Calu3 (cell line): Measurements from ENCODE around the gene KRTAP3-2. TPM values are rescaled to one million over a fixed set of nuclear protein-coding genes. Genes with fewer than 3 reads are reported as not detected.

ENCODE experiments used
- BruUV-seq: library from RNA; stranded (reverse); fragments of 400-500 nt; replicated peaks from 2 replicates; lab custom pipeline; 2021; lab: Mats Ljungman, UMichigan
- CTCF ChIA-PET: fragments of 300-600 bp; sonication (Branson Sonifier 250); formaldehyde crosslinking; loops from one replicate; lab custom pipeline; 2022; ENCODE audit warnings: antibody characterized with exemption; lab: Charles Lee
- DNase-seq: peaks from one replicate; pipeline ENCODE4 v3.0.0; 2022
- H3K27ac Mint-ChIP-seq: one replicate; pipeline ENCODE4 v1.8.0; 2022; ENCODE audit warnings: mixed read lengths; ENCODE audit not compliant: unreplicated experiment
- H3K27me3 Mint-ChIP-seq: one replicate; pipeline ENCODE4 v1.8.0; 2022; ENCODE audit warnings: mixed read lengths; ENCODE audit not compliant: unreplicated experiment
- H3K36me3 Mint-ChIP-seq: one replicate; pipeline ENCODE4 v1.8.0; 2022; ENCODE audit warnings: mild to moderate bottlenecking, moderate library complexity, mixed read lengths; ENCODE audit not compliant: insufficient read depth, unreplicated experiment
- H3K4me1 Mint-ChIP-seq: one replicate; pipeline ENCODE4 v1.8.0; 2022; ENCODE audit warnings: mild to moderate bottlenecking, low read depth, mixed read lengths; ENCODE audit not compliant: unreplicated experiment
- H3K4me3 Mint-ChIP-seq: one replicate; pipeline ENCODE4 v1.8.0; 2022; ENCODE audit warnings: mild to moderate bottlenecking, low read depth, moderate library complexity, mixed read lengths; ENCODE audit not compliant: unreplicated experiment
- H3K9me3 Mint-ChIP-seq: one replicate; pipeline ENCODE4 v1.8.0; 2022; ENCODE audit warnings: low read depth, mixed read lengths; ENCODE audit not compliant: unreplicated experiment
- intact Hi-C: fragments of 100-400 bp; cut with micrococcal nuclease; formaldehyde crosslinking; loops from one replicate; pipeline ENCODE4 v1.10.0; 2022; ENCODE audit not compliant: unreplicated experiment
- total RNA-seq: library from RNA; stranded (reverse); gene quantifications from 2 replicates; pipeline ENCODE4 v1.2.3, GENCODE V29; 2022
- TF ChIP-seq, protein P1 (sequence below): fragments of 200-600 bp; IDR thresholded peaks from one replicate; pipeline ENCODE4 v1.8.0; 2022; ENCODE audit warnings: antibody characterized with exemption; ENCODE audit not compliant: unreplicated experiment

KRTAP3-2 gene
- total RNA-seq, 1 experiment from 2014 or later: not detected

DNA sequence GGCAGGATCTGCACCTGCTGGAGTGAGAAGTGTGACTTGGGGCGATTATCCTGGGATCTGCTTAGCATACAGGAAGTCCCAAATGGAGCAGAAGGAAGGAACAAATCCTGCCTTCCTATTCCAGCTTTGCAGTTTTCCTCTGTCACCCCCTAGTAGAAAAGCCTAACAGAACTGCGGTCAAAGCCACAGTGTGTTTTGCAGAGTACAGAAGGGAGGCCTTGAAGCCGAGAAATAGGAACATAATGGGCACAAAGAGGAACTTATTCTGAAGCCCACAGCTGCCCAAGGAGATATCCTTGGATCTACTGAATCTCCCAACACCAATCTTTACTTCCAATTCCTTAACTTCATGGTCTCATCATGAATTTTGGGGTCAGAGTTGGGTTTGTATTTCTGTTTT, 18.8 kb upstream of the KRTAP3-2 start:
- CTCF ChIA-PET: interaction anchor here (0.6 to 1.6 kb wide), 3 partner anchors 8 to 488 kb away, joined by 3 to 7 read pairs (median 3); partner anchors contain the start of gene KRTAP1-5
- Mint-ChIP-seq H3K9me3 (peaks cover 3% of the 10 kb centered on the region), H3K4me3 (no peak overlapping the region), H3K27me3 (no peaks in the 10 kb centered on the region), H3K4me1 (peaks cover 28% of the 10 kb centered on the region), H3K27ac (no peak overlapping the region), H3K36me3 (no peaks in the 10 kb centered on the region)
- BruUV-seq: no TSS peak
- TF ChIP-seq, protein P1, sequence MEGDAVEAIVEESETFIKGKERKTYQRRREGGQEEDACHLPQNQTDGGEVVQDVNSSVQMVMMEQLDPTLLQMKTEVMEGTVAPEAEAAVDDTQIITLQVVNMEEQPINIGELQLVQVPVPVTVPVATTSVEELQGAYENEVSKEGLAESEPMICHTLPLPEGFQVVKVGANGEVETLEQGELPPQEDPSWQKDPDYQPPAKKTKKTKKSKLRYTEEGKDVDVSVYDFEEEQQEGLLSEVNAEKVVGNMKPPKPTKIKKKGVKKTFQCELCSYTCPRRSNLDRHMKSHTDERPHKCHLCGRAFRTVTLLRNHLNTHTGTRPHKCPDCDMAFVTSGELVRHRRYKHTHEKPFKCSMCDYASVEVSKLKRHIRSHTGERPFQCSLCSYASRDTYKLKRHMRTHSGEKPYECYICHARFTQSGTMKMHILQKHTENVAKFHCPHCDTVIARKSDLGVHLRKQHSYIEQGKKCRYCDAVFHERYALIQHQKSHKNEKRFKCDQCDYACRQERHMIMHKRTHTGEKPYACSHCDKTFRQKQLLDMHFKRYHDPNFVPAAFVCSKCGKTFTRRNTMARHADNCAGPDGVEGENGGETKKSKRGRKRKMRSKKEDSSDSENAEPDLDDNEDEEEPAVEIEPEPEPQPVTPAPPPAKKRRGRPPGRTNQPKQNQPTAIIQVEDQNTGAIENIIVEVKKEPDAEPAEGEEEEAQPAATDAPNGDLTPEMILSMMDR: no peak
- intact Hi-C loops: no loop called here
- DNase-seq: no peak

DNA sequence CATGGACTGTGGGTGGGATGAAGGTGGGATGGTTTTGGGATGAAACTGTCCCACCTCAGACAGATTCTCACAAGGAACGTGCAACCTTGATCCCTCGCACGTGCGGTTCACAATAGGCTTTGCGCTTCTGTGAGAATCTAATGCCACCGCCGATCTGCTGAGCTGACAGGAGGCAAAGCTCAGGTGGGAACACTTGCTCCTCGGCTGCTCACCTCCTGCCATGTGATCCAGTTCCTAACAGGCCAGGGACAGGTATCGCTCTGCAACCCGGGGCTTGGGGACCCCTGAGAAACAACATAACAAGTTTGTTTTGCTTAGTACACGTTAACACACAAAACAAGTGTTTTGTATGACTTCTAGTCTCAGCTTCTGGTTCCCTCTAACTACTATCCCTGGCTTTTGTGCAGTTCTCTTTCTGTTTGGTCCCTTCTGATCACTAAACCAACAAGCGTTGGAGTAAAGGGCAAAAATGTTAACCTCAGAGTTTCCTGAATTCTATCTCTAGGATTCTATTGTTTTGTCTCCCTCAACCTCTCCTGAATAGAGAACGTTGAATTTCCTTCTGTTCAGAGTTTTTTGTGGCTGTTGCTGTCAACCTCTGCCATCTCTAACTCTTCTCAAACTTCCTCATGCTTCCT, 17.0 kb upstream of the KRTAP3-2 start:
- TF ChIP-seq, protein P1: no peak
- Mint-ChIP-seq H3K4me1 (peaks cover 39% of the 10 kb centered on the region), H3K27ac (no peak overlapping the region), H3K4me3 (no peak overlapping the region), H3K36me3 (no peaks in the 10 kb centered on the region), H3K9me3 (no peaks in the 10 kb centered on the region), H3K27me3 (no peaks in the 10 kb centered on the region)
- no peak for DNase-seq
- no TSS peak for BruUV-seq
- intact Hi-C loops: no loop called here
- CTCF ChIA-PET: interaction anchor here (0.6 to 1.8 kb wide), 4 partner anchors 42 to 81 kb away, joined by 3 to 5 read pairs (median 4); no protein-coding TSS in a partner anchor

DNA sequence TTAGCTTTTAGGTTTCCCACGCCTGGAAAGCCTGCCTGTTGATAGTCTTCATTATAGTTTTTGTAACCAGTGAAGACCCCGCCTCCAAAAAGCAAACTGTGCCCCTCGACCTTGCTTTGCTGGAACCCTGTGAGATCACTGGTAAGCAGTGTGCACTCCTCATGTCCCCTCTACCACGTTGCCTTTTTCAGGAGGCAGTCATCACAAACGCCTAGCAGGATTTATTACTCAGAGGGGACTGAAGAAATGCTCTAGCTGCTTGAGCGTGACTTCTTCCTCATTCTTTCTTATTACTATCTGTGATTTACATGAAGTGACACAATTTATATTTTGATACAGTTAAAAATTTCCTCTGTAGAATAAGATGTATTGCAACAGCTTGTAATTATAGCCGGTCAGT, 15.7 kb upstream of the KRTAP3-2 start:
- H3K27me3 Mint-ChIP-seq: no peaks in the 10 kb centered on the region

DNA sequence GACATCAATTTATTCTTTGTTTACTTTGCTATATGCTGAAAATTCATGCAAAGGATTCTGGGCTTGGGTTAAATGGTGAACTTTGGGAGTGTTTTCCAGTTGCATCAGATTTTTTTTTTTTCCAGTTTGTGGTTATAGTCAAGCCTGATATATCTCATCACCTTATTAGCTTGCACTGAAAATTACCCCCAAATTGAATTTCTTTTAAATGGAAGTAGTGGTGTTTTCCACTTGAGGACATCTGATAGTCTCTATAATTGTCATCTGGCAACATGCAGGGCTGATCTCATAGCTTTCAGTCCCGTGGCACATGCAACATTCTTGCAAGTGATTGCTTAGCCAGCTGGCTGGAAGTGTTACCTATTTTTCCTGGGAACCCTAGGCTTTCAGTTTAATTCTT, 13.9 kb upstream of the KRTAP3-2 start:
- no peak for DNase-seq
- peaks cover 59% of the 10 kb centered on the region for H3K4me1 Mint-ChIP-seq
- intact Hi-C loops: no loop called here
- CTCF ChIA-PET: interaction anchor here (0.6 to 2.2 kb wide), 11 partner anchors 12 to 505 kb away, joined by 3 to 6 read pairs (median 3); partner anchors contain the start of gene KRTAP2-3
- no TSS peak for BruUV-seq
- no peaks in the 10 kb centered on the region for H3K36me3 Mint-ChIP-seq
- peaks cover 4% of the 10 kb centered on the region for H3K9me3 Mint-ChIP-seq
- H3K27me3 Mint-ChIP-seq: no peaks in the 10 kb centered on the region
- H3K27ac Mint-ChIP-seq: no peak overlapping the region
- TF ChIP-seq, protein P1: no peak
- no peak overlapping the region for H3K4me3 Mint-ChIP-seq

More for the DNA sequence above, 15.7 kb upstream of the KRTAP3-2 start:
- no TSS peak for BruUV-seq
- Mint-ChIP-seq H3K4me1 (peaks cover 50% of the 10 kb centered on the region), H3K9me3 (peaks cover 4% of the 10 kb centered on the region), H3K36me3 (no peaks in the 10 kb centered on the region), H3K27ac (no peak overlapping the region), H3K4me3 (no peak overlapping the region)
- DNase-seq: no peak
- CTCF ChIA-PET: interaction anchor here (0.6 to 2.2 kb wide), 5 partner anchors 45 to 80 kb away, joined by 3 to 6 read pairs (median 4); no protein-coding TSS in a partner anchor
- intact Hi-C loops: no loop called here
- TF ChIP-seq, protein P1: no peak
